Islet precursor cell (in vitro differentiated cells): ENCODE results near the gene OPRD1.

Experiments used
- DNase-seq: peaks from one replicate; pipeline ENCODE4 v3.0.0-alpha.2; 2018

Gene OPRD1

DNA sequence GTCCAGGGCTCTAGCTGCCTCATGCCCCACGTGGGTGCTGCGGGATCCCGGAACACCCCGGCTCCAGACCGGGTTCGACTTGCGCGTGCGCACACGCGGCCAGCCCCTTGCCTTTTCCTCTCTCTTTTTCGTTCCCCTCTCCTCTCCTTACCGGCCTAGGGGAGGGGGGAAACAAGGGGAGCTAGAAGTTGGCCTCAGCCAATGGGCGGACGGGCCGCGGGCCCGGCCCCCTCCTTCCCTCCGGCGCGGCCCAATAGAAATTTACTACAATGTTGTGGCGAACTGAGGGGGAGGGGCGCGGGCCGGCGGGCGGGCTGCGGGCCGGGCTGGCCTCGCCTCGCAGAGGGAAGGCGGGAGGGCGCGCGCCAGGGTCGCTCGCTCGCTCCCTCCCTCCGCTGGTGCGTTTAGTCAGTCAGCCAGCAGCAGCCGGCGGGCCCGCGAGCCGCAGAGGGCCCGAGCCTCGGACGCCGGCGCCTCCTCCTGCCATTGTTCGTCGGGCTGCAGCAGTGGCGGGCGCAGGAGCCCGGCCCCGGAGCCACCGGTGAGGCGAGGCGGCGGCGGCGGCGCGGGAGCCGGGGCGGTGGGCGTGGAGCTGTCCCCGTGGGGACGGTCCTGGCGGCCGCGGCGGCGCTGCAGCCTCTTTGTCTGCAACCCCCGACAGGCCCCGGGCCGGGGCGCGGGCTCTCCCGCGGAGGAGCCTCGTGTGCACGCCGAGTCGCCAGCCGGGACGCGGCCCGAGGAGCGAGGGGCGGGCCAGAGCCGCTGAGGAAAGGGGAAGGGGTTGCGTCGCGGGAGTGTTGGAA lies 102.5 kb downstream of the OPRD1 start, which contains the start of gene EPB41:
EPB41 (plus strand) TSS at position 342 of the 803 bp plus-strand sequence. CDS start 72,869 bp downstream, outside the sequence.
- DNase-seq: peak; percentile 98

DNA sequence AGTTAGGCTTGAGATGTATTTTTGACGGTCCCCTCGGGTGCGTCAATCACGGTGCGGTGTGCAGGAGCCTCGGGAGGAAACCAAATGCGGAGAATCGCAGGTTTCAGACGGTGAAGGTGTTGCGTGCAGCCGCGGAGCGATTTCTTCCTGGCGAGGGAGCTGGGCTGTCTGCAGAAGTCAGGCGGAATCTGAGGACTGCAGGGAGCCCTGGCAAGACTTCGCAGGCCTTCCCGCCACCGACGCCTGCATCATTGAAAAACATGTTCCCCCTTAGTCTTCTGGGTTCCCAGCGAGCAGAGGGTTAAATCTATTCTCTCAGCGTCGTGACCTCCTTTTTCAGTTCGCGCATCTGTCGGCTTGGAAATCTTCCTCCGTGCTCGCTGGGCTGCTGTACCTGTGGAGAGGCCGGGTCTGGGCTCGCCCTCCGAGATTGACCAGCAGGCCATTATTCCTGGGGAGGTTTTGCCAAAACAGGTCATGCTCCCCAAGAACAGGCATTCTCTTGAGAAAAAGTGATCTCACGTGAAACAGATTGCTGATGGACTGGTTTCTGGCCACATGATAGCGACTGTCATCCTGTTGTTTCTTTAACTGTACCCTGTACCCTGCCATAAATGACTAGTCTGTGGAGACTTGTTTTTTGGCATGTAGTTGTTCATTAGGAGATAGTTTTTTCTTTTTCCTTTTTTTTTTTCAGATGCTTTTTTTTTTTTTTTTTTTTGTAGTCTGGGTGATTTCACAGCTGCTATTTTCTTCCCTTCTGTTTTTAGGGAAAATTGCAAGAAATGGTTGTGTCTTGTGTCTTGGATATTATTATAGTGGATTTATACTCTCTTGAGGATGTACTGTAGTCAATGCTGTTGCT lies 103.3 kb downstream of the OPRD1 start:
- DNase-seq: peak; percentile 72

DNA sequence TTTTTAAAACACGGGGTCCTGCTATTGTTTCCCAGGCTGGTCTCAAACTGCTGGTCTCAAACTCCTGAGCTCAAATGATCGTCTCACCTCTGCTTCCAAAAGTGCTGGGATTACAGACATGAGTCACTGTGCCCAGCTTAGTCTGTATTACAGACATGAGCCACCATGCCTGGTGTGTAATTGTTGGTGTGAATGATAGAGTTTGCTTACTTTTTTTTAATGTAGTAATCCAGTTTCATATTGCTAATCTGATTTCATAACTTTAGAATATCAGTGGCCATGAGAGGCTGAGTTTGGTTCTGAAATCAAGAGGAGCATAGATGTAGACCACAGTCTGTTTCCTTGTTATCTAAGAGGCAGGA lies 105.8 kb downstream of the OPRD1 start:
- no peak for DNase-seq
